Natural killer cell (primary cell): ENCODE results near the gene NKAIN4. TPM values are rescaled to one million over a fixed set of nuclear protein-coding genes. Genes with fewer than 3 reads are reported as not detected.

ENCODE experiments used
- ATAC-seq, 3 donors: fragments of 150-1000 bp in 2 of 3; fragments of 200-7000 bp in 1 of 3; cut with Tn5 transposase; 1 replicate in 1 of 3; 2 replicates in 2 of 3; pipeline ENCODE4 v1.10.0; 2021; ENCODE audit warnings: mild to moderate bottlenecking in 2 of 3, moderate library complexity in 2 of 3
- DNase-seq, 2 donors: peaks; one replicate each; pipeline versions ENCODE4 v3.0.0 to v3.0.0-alpha.2; 2013 to 2021; ENCODE audit warnings: mixed read lengths in 1 of 2
- H3K27ac ChIP-seq: one replicate; pipeline ENCODE4 v1.5.1; 2013; ENCODE audit warnings: mild to moderate bottlenecking, low read length
- H3K27me3 ChIP-seq: one replicate; pipeline ENCODE4 v1.6.1; 2013; ENCODE audit warnings: low read length; ENCODE audit not compliant: control insufficient read depth, insufficient read depth
- H3K36me3 ChIP-seq: one replicate; pipeline ENCODE4 v1.6.1; 2013; ENCODE audit warnings: low read length; ENCODE audit not compliant: control insufficient read depth, insufficient read depth
- H3K4me1 ChIP-seq: one replicate; pipeline ENCODE4 v1.6.1; 2013; ENCODE audit warnings: low read length; ENCODE audit not compliant: control insufficient read depth, insufficient read depth
- H3K4me3 ChIP-seq: one replicate; pipeline ENCODE4 v1.5.1; 2013; ENCODE audit warnings: low read length
- H3K9me3 ChIP-seq: one replicate; pipeline ENCODE4 v1.6.1; 2013; ENCODE audit warnings: low read length; ENCODE audit not compliant: control insufficient read depth, insufficient read depth
- H3K27ac Mint-ChIP-seq, 2 donors: one replicate each; pipeline ENCODE4 v1.8.0; 2022; ENCODE audit warnings: mild to moderate bottlenecking in 2 of 2, mixed read lengths in 2 of 2, moderate library complexity in 1 of 2
- H3K27me3 Mint-ChIP-seq, 2 donors: one replicate each; pipeline ENCODE4 v1.8.0; 2022; ENCODE audit warnings: low read depth in 2 of 2, mixed read lengths in 2 of 2
- H3K36me3 Mint-ChIP-seq: one replicate; pipeline ENCODE4 v1.8.0; 2022; ENCODE audit warnings: mixed read lengths
- H3K4me1 Mint-ChIP-seq, 2 donors: one replicate each; pipeline ENCODE4 v1.8.0; 2022; ENCODE audit warnings: mixed read lengths in 2 of 2
- H3K4me3 Mint-ChIP-seq: one replicate; pipeline ENCODE4 v1.8.0; 2022; ENCODE audit warnings: mild to moderate bottlenecking, moderate library complexity, mixed read lengths
- H3K9me3 Mint-ChIP-seq, 2 donors: one replicate each; pipeline ENCODE4 v1.8.0; 2022; ENCODE audit warnings: mixed read lengths in 2 of 2
- CTCF ChIP-seq: fragments of 200-600 bp; IDR thresholded peaks from one replicate; pipeline ENCODE4 v1.8.0; 2022; ENCODE audit warnings: antibody characterized with exemption
- WGBS: methylation state at CpG from one replicate; pipeline ENCODE4 v1.1.7; 2013; ENCODE audit warnings: missing lambda C conversion rate; ENCODE audit not compliant: insufficient coverage; 5-methylcytosine and 5-hydroxymethylcytosine counted together
- intact Hi-C: fragments of 100-400 bp; cut with micrococcal nuclease; formaldehyde crosslinking; loops from one replicate; pipeline ENCODE4 v1.14.2; 2022
- total RNA-seq, 4 donors: library from RNA; stranded (reverse); fragments of 120-200 nt in 1 of 4; gene quantifications; one replicate each; pipeline versions ENCODE4 v1.2.3 to v1.2.4, GENCODE V29; 2013 to 2022

The NKAIN4 gene
- total RNA-seq, 3 donors from 2014 or later (not counting 1 experiment from before 2014, with no cell fraction given): not detected

GRCh38 chr20:63202811-63203526 is 51.3 kb downstream of the NKAIN4 start:
- Mint-ChIP-seq H3K36me3 (peaks cover 7% of the 10 kb centered on the region), H3K4me1 (peaks cover 27 to 34% of the 10 kb centered on the region in 2 donors)
- no peak for ATAC-seq

GRCh38 chr20:63202021-63202420 is 52.2 kb downstream of the NKAIN4 start:
- whole genome bisulfite sequencing: 95% methylated on average over 15 of the region's 17 CpGs
- Histone ChIP-seq H3K9me3 (no peaks in the 10 kb centered on the region), H3K36me3 (peaks cover 55% of the 10 kb centered on the region), H3K4me3 (no peak overlapping the region), H3K27ac (no peak overlapping the region), H3K4me1 (no peaks in the 10 kb centered on the region), H3K27me3 (no peaks in the 10 kb centered on the region)
- peaks cover 7% of the 10 kb centered on the region for H3K36me3 Mint-ChIP-seq
- TF ChIP-seq CTCF: no peak
- ATAC-seq: no peak
- no peaks in the 10 kb centered on the region for H3K27me3 Mint-ChIP-seq
- no peak overlapping the region for H3K4me3 Mint-ChIP-seq
- H3K4me1 Mint-ChIP-seq: peaks cover 24 to 34% of the 10 kb centered on the region in 2 donors
- no peak overlapping the region for H3K27ac Mint-ChIP-seq
- intact Hi-C loops: no loop called here
- DNase-seq: no peak
- no peaks in the 10 kb centered on the region for H3K9me3 Mint-ChIP-seq

More at GRCh38 chr20:63202811-63203526, 51.3 kb downstream of the NKAIN4 start:
- 97% methylated on average over 29 of the region's 29 CpGs for WGBS
- H3K27me3 ChIP-seq: no peaks in the 10 kb centered on the region
- no peak overlapping the region for H3K27ac Mint-ChIP-seq
- TF ChIP-seq CTCF: no peak
- intact Hi-C loops: no loop called here
- peaks cover 55% of the 10 kb centered on the region for H3K36me3 ChIP-seq
- no peak overlapping the region for H3K4me3 ChIP-seq
- H3K27ac ChIP-seq: no peak overlapping the region
- no peaks in the 10 kb centered on the region for H3K9me3 ChIP-seq
- H3K27me3 Mint-ChIP-seq: no peaks in the 10 kb centered on the region
- H3K4me3 Mint-ChIP-seq: no peak overlapping the region
- H3K4me1 ChIP-seq: no peaks in the 10 kb centered on the region
- no peaks in the 10 kb centered on the region for H3K9me3 Mint-ChIP-seq
- no peak for DNase-seq

GRCh38 chr20:63198606-63199005 is 55.7 kb downstream of the NKAIN4 start:
- Mint-ChIP-seq H3K27ac (no peak overlapping the region), H3K27me3 (no peaks in the 10 kb centered on the region), H3K4me1 (peaks cover 13 to 32% of the 10 kb centered on the region in 2 donors), H3K4me3 (no peak overlapping the region), H3K36me3 (peaks cover 11% of the 10 kb centered on the region), H3K9me3 (no peaks in the 10 kb centered on the region)
- 94% methylated on average over 7 of the region's 7 CpGs for WGBS
- ATAC-seq (no peak), DNase-seq (no peak)
- intact Hi-C loops: no loop called here
- no peak overlapping the region for H3K27ac ChIP-seq
- no peak for TF ChIP-seq CTCF
- H3K4me1 ChIP-seq: no peaks in the 10 kb centered on the region
- no peaks in the 10 kb centered on the region for H3K27me3 ChIP-seq
- peaks cover 47% of the 10 kb centered on the region for H3K36me3 ChIP-seq
- no peaks in the 10 kb centered on the region for H3K9me3 ChIP-seq
- H3K4me3 ChIP-seq: no peak overlapping the region
